Right atrium auricular region (tissue), 2 donors: Measurements from ENCODE around the gene ARHGAP26. TPM values are rescaled to one million over a fixed set of nuclear protein-coding genes. Genes with fewer than 3 reads are reported as not detected.

Experiments
- DNase-seq: peaks from one replicate; pipeline ENCODE4 v3.0.0-alpha.2; 2019; ENCODE audit warnings: low spot score
- H3K27ac ChIP-seq, 2 donors: fragments of 200-600 bp; sonication (generic); 1 replicate in 1 of 2; 2 replicates in 1 of 2; pipeline ENCODE4 v1.5.1; 2016 to 2019
- H3K27me3 ChIP-seq, 2 donors: fragments of 200-600 bp; sonication (generic); one replicate each; pipeline versions ENCODE4 v1.5.1 to v1.6.0; 2017 to 2019
- H3K36me3 ChIP-seq: fragments of 200-600 bp; sonication (generic); one replicate; pipeline ENCODE4 v1.5.1; 2016
- H3K4me1 ChIP-seq, 2 donors: fragments of 200-600 bp; sonication (generic); one replicate each; pipeline versions ENCODE4 v1.5.1 to v1.6.0; 2017 to 2019
- H3K4me3 ChIP-seq, 2 donors: fragments of 200-600 bp; sonication (generic); 1 replicate in 1 of 2; 2 replicates in 1 of 2; pipeline ENCODE4 v1.5.1; 2017 to 2019; ENCODE audit warnings: mild to moderate bottlenecking in 1 of 2, moderate library complexity in 1 of 2
- H3K9me3 ChIP-seq, 2 donors: fragments of 200-600 bp; sonication (generic); one replicate each; pipeline ENCODE4 v1.5.1; 2019
- total RNA-seq, 2 donors: library from RNA; depleted of rRNA; stranded (reverse); fragments of >200 nt; gene quantifications; one replicate each; pipeline ENCODE4 v1.1.0, GENCODE V29; 2016
- TF ChIP-seq, protein P1 (sequence below), 2 donors: fragments of 200-600 bp; sonication (generic); IDR thresholded peaks; one replicate each; pipeline ENCODE4 v1.5.1; 2019; ENCODE audit warnings: antibody characterized with exemption in 2 of 2

ARHGAP26 gene
- total RNA-seq, 2 donors from 2014 or later = 29.8 to 31.6 TPM

- Histone ChIP-seq H3K9me3 (no peaks in the 10 kb centered on the region), H3K27me3 (no peaks in the 10 kb centered on the region), H3K4me3 (no peak overlapping the region), H3K36me3 (no peaks in the 10 kb centered on the region), H3K4me1 (peaks cover 0 to 47% of the 10 kb centered on the region in 2 donors), H3K27ac (no peak overlapping the region)
- DNase-seq = no peak
- TF ChIP-seq, protein P1, sequence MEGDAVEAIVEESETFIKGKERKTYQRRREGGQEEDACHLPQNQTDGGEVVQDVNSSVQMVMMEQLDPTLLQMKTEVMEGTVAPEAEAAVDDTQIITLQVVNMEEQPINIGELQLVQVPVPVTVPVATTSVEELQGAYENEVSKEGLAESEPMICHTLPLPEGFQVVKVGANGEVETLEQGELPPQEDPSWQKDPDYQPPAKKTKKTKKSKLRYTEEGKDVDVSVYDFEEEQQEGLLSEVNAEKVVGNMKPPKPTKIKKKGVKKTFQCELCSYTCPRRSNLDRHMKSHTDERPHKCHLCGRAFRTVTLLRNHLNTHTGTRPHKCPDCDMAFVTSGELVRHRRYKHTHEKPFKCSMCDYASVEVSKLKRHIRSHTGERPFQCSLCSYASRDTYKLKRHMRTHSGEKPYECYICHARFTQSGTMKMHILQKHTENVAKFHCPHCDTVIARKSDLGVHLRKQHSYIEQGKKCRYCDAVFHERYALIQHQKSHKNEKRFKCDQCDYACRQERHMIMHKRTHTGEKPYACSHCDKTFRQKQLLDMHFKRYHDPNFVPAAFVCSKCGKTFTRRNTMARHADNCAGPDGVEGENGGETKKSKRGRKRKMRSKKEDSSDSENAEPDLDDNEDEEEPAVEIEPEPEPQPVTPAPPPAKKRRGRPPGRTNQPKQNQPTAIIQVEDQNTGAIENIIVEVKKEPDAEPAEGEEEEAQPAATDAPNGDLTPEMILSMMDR (IDR thresholded peaks at IDR 0.05) = no peak
These were observed 349.2 kb downstream of the ARHGAP26 start for GRCh38 chr5:143119291-143119769.

- no peaks in the 10 kb centered on the region for H3K27me3 ChIP-seq
- peaks cover 0 to 51% of the 10 kb centered on the region in 2 donors for H3K4me1 ChIP-seq
- no peak overlapping the region for H3K27ac ChIP-seq
- H3K4me3 ChIP-seq = no peak overlapping the region
- DNase-seq = no peak
- TF ChIP-seq, protein P1 (IDR thresholded peaks at IDR 0.05) = no peak
- H3K36me3 ChIP-seq = no peaks in the 10 kb centered on the region
- no peaks in the 10 kb centered on the region for H3K9me3 ChIP-seq
These were observed 349.7 kb downstream of the ARHGAP26 start for GRCh38 chr5:143119881-143120341.

GRCh38 chr5:143120460-143121134 lies 350.4 kb downstream of the ARHGAP26 start:
- DNase-seq = no peak
- H3K4me1 ChIP-seq = peaks cover 0 to 57% of the 10 kb centered on the region in 2 donors
- no peaks in the 10 kb centered on the region for H3K36me3 ChIP-seq
- no peak overlapping the region for H3K27ac ChIP-seq
- TF ChIP-seq, protein P1 (IDR thresholded peaks at IDR 0.05) = no peak
- no peaks in the 10 kb centered on the region for H3K9me3 ChIP-seq
- H3K4me3 ChIP-seq = no peak overlapping the region
- H3K27me3 ChIP-seq = no peaks in the 10 kb centered on the region

- Histone ChIP-seq H3K4me1 (peaks cover 0 to 62% of the 10 kb centered on the region in 2 donors), H3K4me3 (no peak overlapping the region), H3K9me3 (no peaks in the 10 kb centered on the region), H3K36me3 (no peaks in the 10 kb centered on the region), H3K27ac (no peak overlapping the region), H3K27me3 (no peaks in the 10 kb centered on the region)
- no peak for DNase-seq
- TF ChIP-seq, protein P1 (IDR thresholded peaks at IDR 0.05) = no peak
These were observed 350.9 kb downstream of the ARHGAP26 start for GRCh38 chr5:143121135-143121475.

GRCh38 chr5:143124593-143124992 lies 354.4 kb downstream of the ARHGAP26 start:
- Histone ChIP-seq H3K27ac (no peak overlapping the region), H3K4me1 (peaks cover 0 to 64% of the 10 kb centered on the region in 2 donors), H3K4me3 (no peak overlapping the region), H3K9me3 (no peaks in the 10 kb centered on the region), H3K36me3 (no peaks in the 10 kb centered on the region), H3K27me3 (no peaks in the 10 kb centered on the region)
- TF ChIP-seq, protein P1 (IDR thresholded peaks at IDR 0.05) = no peak
- no peak for DNase-seq
